ENCODE results near the gene NIT1. TPM values are rescaled to one million over a fixed set of nuclear protein-coding genes. Genes with fewer than 3 reads are reported as not detected.

NIT1 gene
- total and polyA plus RNA-seq, 4 donors, result 31.1 to 50.5 (median 44.6) TPM

DNA sequence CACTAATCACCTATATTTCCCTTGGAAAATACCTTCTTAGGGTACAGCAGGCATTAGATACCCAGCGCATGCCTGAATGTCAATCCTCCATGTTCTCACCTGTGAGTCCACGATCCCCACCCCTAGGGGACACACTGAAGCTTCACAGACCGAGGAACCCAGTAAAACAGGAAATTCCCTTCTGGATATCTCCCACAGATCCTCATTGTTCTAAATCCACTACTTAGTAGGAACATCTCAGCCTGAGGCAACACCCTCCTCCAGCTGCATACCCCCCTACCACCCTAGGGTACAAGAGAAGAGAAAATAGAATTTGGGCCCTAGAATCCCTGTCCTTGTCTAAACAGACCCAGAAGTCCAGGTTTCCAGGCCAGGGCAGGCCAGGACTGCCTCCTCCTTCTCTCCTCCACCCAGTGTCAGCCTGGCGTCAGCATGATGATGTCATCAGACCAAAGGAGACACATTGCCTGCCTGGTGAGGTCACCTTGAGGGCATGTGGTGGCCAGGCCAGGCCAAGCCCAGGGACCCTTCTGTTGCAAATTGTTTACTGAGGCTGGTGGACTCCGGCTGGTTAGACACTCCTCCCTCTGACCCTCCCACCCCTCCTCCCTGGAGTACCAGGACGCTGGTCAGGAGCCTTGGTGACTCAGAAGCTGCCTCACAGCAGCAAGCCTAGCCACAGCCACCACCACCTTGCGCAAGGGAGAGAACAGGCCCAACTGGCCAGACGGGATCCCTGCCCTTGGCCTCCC lies 34.7 kb upstream of the NIT1 start:
- H3K36me3 ChIP-seq (ENCODE audit: control insufficient read depth in 1 of 2, insufficient read depth in 2 of 2, low read length in 1 of 2), result no peaks in the 10 kb centered on the region
- WGBS, 2 donors, result 62 to 64% methylated on average over 8 of the region's 8 CpGs
- peak; percentile 86 for ATAC-seq (ENCODE audit: low FRiP score)
- H3K4me3 ChIP-seq (ENCODE audit: low read length in 2 of 2), result no peak overlapping the region
- H3K9me3 ChIP-seq (ENCODE audit: control insufficient read depth, low read length), result no peaks in the 10 kb centered on the region
- DNase-seq, result peak; percentile 88 to 89
- no peaks in the 10 kb centered on the region for H3K27me3 ChIP-seq (ENCODE audit: control insufficient read depth in 1 of 2, insufficient read depth in 2 of 2, low read length in 1 of 2)
- intact Hi-C loops (cut with DNase I), result no loop called here
- no peaks in the 10 kb centered on the region for H3K4me1 ChIP-seq (ENCODE audit: control insufficient read depth in 1 of 2, insufficient read depth in 2 of 2, low read length in 2 of 2)
- no peak overlapping the region for H3K27ac ChIP-seq (ENCODE audit: low read depth in 1 of 2, low read length in 2 of 2)

- intact Hi-C loops (cut with DNase I), result no loop called here
- Histone ChIP-seq H3K27ac (ENCODE audit: low read depth in 1 of 2, low read length in 2 of 2) (no peak overlapping the region), H3K36me3 (ENCODE audit: control insufficient read depth in 1 of 2, insufficient read depth in 2 of 2, low read length in 1 of 2) (no peaks in the 10 kb centered on the region), H3K4me3 (ENCODE audit: low read length in 2 of 2) (no peak overlapping the region), H3K27me3 (ENCODE audit: control insufficient read depth in 1 of 2, insufficient read depth in 2 of 2, low read length in 1 of 2) (no peaks in the 10 kb centered on the region), H3K9me3 (ENCODE audit: control insufficient read depth, low read length) (no peaks in the 10 kb centered on the region), H3K4me1 (ENCODE audit: control insufficient read depth in 1 of 2, insufficient read depth in 2 of 2, low read length in 2 of 2) (no peaks in the 10 kb centered on the region)
- WGBS, 2 donors, result 65% methylated on average over 10 of the region's 10 CpGs
- ATAC-seq (ENCODE audit: low FRiP score) (no peak), DNase-seq (no peak)
Measured at GRCh38 chr1:161083748-161084596, 33.9 kb upstream of the NIT1 start.

DNA sequence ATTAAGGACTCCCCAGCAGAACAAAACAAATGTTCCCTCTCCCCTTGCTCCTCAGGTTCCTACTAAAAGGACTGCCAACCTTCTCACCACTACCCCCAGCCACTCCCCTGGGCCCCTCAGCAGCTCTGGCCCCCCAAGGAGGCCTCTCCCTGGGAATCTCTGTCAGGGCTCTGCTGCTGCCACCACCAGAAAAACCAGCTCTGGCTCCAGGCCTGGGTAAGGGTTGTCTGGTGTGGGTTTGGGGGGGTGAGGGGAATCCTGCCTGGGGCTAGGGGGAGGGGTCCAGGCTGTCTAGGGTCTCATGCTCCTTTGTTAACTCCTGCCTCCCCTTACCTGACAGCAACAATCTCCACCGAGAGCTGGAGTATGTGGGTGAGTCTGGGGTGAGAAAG lies 33.3 kb upstream of the NIT1 start:
- H3K9me3 ChIP-seq (ENCODE audit: control insufficient read depth, low read length), result no peaks in the 10 kb centered on the region
- H3K27me3 ChIP-seq (ENCODE audit: control insufficient read depth in 1 of 2, insufficient read depth in 2 of 2, low read length in 1 of 2), result no peaks in the 10 kb centered on the region
- H3K27ac ChIP-seq (ENCODE audit: low read depth in 1 of 2, low read length in 2 of 2), result no peak overlapping the region
- intact Hi-C loops (cut with DNase I), result no loop called here
- no peaks in the 10 kb centered on the region for H3K4me1 ChIP-seq (ENCODE audit: control insufficient read depth in 1 of 2, insufficient read depth in 2 of 2, low read length in 2 of 2)
- ATAC-seq (ENCODE audit: low FRiP score), result no peak
- H3K36me3 ChIP-seq (ENCODE audit: control insufficient read depth in 1 of 2, insufficient read depth in 2 of 2, low read length in 1 of 2), result no peaks in the 10 kb centered on the region
- 89 to 94% methylated on average over 1 of the region's 1 CpG for WGBS, 2 donors
- H3K4me3 ChIP-seq (ENCODE audit: low read length in 2 of 2), result no peak overlapping the region
- DNase-seq, result no peak

DNA sequence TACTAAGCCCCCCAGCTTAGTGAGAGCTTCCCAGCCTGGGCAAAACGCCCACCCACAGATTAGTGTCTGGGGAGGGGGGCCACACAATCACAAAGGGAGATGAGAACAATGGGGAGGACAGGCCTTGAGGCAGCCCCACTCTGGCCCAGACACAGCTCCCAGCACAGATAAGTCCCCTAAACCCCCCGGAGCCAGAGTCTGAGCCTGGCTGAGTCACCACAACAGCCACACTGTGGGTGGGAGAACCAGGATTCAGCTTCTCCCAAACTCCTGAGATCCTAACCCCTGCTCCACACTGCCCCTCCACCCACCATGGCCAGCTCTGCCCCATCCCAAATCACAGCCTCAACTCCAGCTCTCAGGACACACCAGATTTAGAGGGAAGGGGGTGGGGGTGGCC lies 32.7 kb upstream of the NIT1 start:
- 60 to 75% methylated on average over 2 of the region's 2 CpGs for WGBS, 2 donors
- no peaks in the 10 kb centered on the region for H3K4me1 ChIP-seq (ENCODE audit: control insufficient read depth in 1 of 2, insufficient read depth in 2 of 2, low read length in 2 of 2)
- no peaks in the 10 kb centered on the region for H3K27me3 ChIP-seq (ENCODE audit: control insufficient read depth in 1 of 2, insufficient read depth in 2 of 2, low read length in 1 of 2)
- H3K27ac ChIP-seq (ENCODE audit: low read depth in 1 of 2, low read length in 2 of 2), result no peak overlapping the region
- DNase-seq, result no peak
- no peak overlapping the region for H3K4me3 ChIP-seq (ENCODE audit: low read length in 2 of 2)
- no peaks in the 10 kb centered on the region for H3K9me3 ChIP-seq (ENCODE audit: control insufficient read depth, low read length)
- intact Hi-C loops (cut with DNase I), result no loop called here
- no peaks in the 10 kb centered on the region for H3K36me3 ChIP-seq (ENCODE audit: control insufficient read depth in 1 of 2, insufficient read depth in 2 of 2, low read length in 1 of 2)
- ATAC-seq (ENCODE audit: low FRiP score), result no peak

- no peaks in the 10 kb centered on the region for H3K36me3 ChIP-seq (ENCODE audit: control insufficient read depth in 1 of 2, insufficient read depth in 2 of 2, low read length in 1 of 2)
- ATAC-seq (ENCODE audit: low FRiP score), result no peak
- no peak overlapping the region for H3K4me3 ChIP-seq (ENCODE audit: low read length in 2 of 2)
- no peaks in the 10 kb centered on the region for H3K9me3 ChIP-seq (ENCODE audit: control insufficient read depth, low read length)
- intact Hi-C loops (cut with DNase I), result no loop called here
- DNase-seq, result no peak
- 75 to 91% methylated on average over 4 of the region's 4 CpGs for WGBS, 2 donors
- H3K4me1 ChIP-seq (ENCODE audit: control insufficient read depth in 1 of 2, insufficient read depth in 2 of 2, low read length in 2 of 2), result no peaks in the 10 kb centered on the region
- H3K27me3 ChIP-seq (ENCODE audit: control insufficient read depth in 1 of 2, insufficient read depth in 2 of 2, low read length in 1 of 2), result no peaks in the 10 kb centered on the region
- H3K27ac ChIP-seq (ENCODE audit: low read depth in 1 of 2, low read length in 2 of 2), result no peak overlapping the region
Measured at GRCh38 chr1:161086457-161086856, 31.4 kb upstream of the NIT1 start.

DNA sequence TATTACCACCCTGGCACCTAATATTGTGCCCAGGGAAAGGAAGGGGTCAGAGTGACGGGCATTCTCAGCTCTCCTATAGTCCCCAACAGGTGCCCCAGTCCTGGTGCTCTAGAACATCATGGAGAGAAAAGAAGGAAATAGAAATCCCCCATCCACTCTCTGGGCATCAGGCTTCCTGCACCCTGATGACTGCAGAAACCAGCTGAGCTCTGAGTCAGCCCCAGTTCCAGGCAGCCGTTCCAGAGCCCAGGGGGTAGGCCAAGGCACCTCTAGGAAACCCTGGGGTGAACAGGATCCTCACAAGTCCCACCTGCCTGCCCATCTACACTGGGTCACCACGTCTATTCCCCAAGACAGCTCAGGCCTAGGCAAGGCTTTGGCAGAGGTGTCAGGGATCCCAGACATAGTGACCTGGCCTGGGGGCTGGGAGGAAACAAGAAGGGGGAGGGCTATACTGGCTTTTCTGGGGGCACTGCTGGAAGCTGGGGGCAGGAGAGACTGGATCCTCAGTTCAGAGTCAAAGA lies 29.3 kb upstream of the NIT1 start:
- Histone ChIP-seq H3K4me3 (ENCODE audit: low read length in 2 of 2) (no peak overlapping the region), H3K27me3 (ENCODE audit: control insufficient read depth in 1 of 2, insufficient read depth in 2 of 2, low read length in 1 of 2) (no peaks in the 10 kb centered on the region), H3K9me3 (ENCODE audit: control insufficient read depth, low read length) (no peaks in the 10 kb centered on the region), H3K36me3 (ENCODE audit: control insufficient read depth in 1 of 2, insufficient read depth in 2 of 2, low read length in 1 of 2) (no peaks in the 10 kb centered on the region), H3K4me1 (ENCODE audit: control insufficient read depth in 1 of 2, insufficient read depth in 2 of 2, low read length in 2 of 2) (no peaks in the 10 kb centered on the region), H3K27ac (ENCODE audit: low read depth in 1 of 2, low read length in 2 of 2) (no peak overlapping the region)
- intact Hi-C loops (cut with DNase I), result no loop called here
- no peak for DNase-seq
- ATAC-seq (ENCODE audit: low FRiP score), result no peak
- WGBS, 2 donors, result 80 to 84% methylated on average over 3 of the region's 3 CpGs

- Histone ChIP-seq H3K4me3 (ENCODE audit: low read length in 2 of 2) (no peak within 1 kb of the TSS), H3K36me3 (ENCODE audit: control insufficient read depth in 1 of 2, insufficient read depth in 2 of 2, low read length in 1 of 2) (no peaks in the 10 kb centered on the region), H3K27me3 (ENCODE audit: control insufficient read depth in 1 of 2, insufficient read depth in 2 of 2, low read length in 1 of 2) (no peaks in the 10 kb centered on the region), H3K27ac (ENCODE audit: low read depth in 1 of 2, low read length in 2 of 2) (no peak within 1 kb of the TSS), H3K4me1 (ENCODE audit: control insufficient read depth in 1 of 2, insufficient read depth in 2 of 2, low read length in 2 of 2) (no peaks in the 10 kb centered on the region), H3K9me3 (ENCODE audit: control insufficient read depth, low read length) (no peaks in the 10 kb centered on the region)
- DNase-seq (no peak), ATAC-seq (ENCODE audit: low FRiP score) (no peak)
- intact Hi-C loops (cut with DNase I), result no loop called here
- 62 to 65% methylated on average over 22 of the region's 22 CpGs for WGBS, 2 donors
Measured at GRCh38 chr1:161089251-161089924, 28.5 kb upstream of the NIT1 start, which contains the start of gene NECTIN4. TSS of gene NECTIN4 (minus strand) at chr1:161089558. CDS start at chr1:161089296, 262 bp downstream.

DNA sequence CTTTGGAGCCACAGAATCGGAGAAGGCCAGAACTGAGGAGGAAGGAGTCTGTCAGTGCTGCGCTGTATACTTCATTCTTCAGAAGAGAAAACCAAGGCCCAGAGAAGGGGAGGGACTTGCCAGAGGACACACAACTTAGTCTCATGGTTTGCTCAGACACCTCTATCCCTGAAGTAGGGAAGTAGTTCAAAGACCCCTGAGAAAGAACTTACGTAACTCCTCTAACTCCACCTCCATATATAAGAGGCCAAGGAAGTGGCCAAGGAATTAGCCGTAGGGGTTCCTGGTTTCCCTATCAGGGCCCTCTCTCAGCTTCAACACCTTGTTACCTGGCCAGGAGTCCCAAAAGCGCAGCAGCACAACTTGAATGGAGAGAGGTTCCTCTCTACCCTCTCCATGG lies 28.0 kb upstream of the NIT1 start:
- Histone ChIP-seq H3K9me3 (ENCODE audit: control insufficient read depth, low read length) (no peaks in the 10 kb centered on the region), H3K36me3 (ENCODE audit: control insufficient read depth in 1 of 2, insufficient read depth in 2 of 2, low read length in 1 of 2) (no peaks in the 10 kb centered on the region), H3K4me1 (ENCODE audit: control insufficient read depth in 1 of 2, insufficient read depth in 2 of 2, low read length in 2 of 2) (no peaks in the 10 kb centered on the region), H3K4me3 (ENCODE audit: low read length in 2 of 2) (no peak overlapping the region), H3K27me3 (ENCODE audit: control insufficient read depth in 1 of 2, insufficient read depth in 2 of 2, low read length in 1 of 2) (no peaks in the 10 kb centered on the region), H3K27ac (ENCODE audit: low read depth in 1 of 2, low read length in 2 of 2) (no peak overlapping the region)
- DNase-seq (no peak), ATAC-seq (ENCODE audit: low FRiP score) (no peak)
- 96% methylated on average over 5 of the region's 5 CpGs for WGBS, 2 donors
- intact Hi-C loops (cut with DNase I), result loop anchor here in 1 of 2 donors (5.0 kb wide), 1 partner anchor 93 kb away; no protein-coding TSS in a partner anchor

All from aorta (tissue), 5 donors.